Fibroblast of the aortic adventitia (primary cell): ENCODE results near the gene GNL3. TPM values are rescaled to one million over a fixed set of nuclear protein-coding genes. Genes with fewer than 3 reads are reported as not detected.

Experiments used
- DNase-seq: peaks from one replicate; pipeline ENCODE4 v3.0.0-alpha.2; 2010; ENCODE audit warnings: low read depth
- H3K4me3 ChIP-seq: 2 replicates; pipeline ENCODE4 v1.5.1; 2011; ENCODE audit warnings: low read depth, mild to moderate bottlenecking, control low read depth, low read length, moderate library complexity
- CTCF ChIP-seq: IDR thresholded peaks from 2 replicates; pipeline ENCODE4 v1.5.1; 2011; ENCODE audit warnings: mild to moderate bottlenecking, low read length, control low read depth, inconsistent platforms; ENCODE audit not compliant: insufficient read depth
- total RNA-seq: library from RNA; depleted of rRNA; stranded (reverse); fragments of >200 nt; gene quantifications from 2 replicates; pipeline ENCODE4 v1.2.3, GENCODE V29; 2012; ENCODE audit warnings: low replicate concordance

Gene GNL3
- total RNA-seq, 1 donor = 114 TPM

DNA sequence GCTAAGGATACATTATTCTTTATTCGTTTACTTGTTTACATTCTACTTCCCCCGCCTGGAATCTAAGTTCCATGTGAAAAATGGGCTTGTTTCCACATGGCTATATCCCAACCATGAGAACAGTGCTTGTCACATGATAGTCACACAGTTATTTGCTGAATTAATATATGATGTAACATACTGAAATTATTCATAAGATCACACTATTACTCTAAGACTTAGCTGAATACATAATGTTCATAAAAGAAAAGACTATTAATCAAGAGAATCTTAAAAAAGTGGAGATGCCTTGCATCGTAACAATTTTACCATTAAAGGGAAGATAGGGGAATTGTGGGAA, 6.7 kb upstream of the GNL3 start:
- TF ChIP-seq CTCF = no peak
- H3K4me3 ChIP-seq = no peak overlapping the region
- DNase-seq = peak; percentile 82

DNA sequence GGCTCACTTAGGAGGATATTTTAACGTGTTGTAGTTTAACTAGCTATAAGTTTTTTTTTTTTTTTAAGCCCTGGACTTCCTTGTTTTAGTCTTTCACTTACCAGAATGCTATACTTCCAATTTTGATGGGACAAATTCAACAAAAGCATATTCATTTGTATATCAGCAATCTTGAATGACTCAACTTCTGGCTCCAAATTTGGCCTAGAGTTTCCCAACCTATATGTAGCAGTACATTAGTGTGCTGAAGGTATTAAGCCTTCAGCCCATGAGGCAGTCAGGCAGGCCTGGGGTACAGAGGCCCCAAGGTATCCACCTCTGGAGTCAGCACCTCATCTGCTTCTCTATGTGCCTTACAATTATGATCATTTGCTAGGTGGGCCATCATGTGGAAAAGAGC, 6.0 kb upstream of the GNL3 start:
- peak; percentile 65 for DNase-seq
- TF ChIP-seq CTCF = no peak
- no peak overlapping the region for H3K4me3 ChIP-seq

GRCh38 chr3:52681596-52681995, 4.2 kb upstream of the GNL3 start:
- TF ChIP-seq CTCF = no peak
- no peak overlapping the region for H3K4me3 ChIP-seq
- no peak for DNase-seq

GRCh38 chr3:52682016-52682415, 3.8 kb upstream of the GNL3 start:
- H3K4me3 ChIP-seq = no peak overlapping the region
- DNase-seq = peak; percentile 76
- no peak for TF ChIP-seq CTCF

- DNase-seq = peak; percentile 34
- no peak for TF ChIP-seq CTCF
Measured at GRCh38 chr3:52683611-52684010, 2.2 kb upstream of the GNL3 start.

GRCh38 chr3:52684184-52684583, 1.6 kb upstream of the GNL3 start:
- peak overlapping the region; percentile 97 for H3K4me3 ChIP-seq
- TF ChIP-seq CTCF = no peak
- DNase-seq = no peak

More at GRCh38 chr3:52683611-52684010, 2.2 kb upstream of the GNL3 start:
- H3K4me3 ChIP-seq = no peak overlapping the region

DNA sequence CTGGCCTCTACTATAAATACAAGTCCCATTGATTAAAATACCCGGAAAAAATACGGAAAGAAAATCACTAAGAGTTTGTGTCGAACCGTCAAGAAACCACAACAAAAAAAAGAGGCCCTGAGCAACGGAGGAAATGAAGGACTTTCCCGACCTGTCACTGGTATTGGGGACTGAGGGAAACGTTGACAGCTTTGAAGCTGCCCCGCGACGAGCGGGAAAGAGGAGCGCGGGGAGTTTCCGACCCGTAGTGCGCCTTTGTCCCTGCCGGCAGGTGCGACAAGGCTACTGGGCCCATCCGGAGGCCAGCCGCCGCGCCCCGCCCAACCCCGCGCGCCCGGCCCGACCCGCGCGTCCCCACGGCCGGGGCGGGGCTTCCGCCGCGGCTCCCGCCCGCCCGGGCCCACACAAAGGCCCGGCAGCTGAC, 535 bp upstream of the GNL3 start:
- peak overlapping the region; percentile 97 for H3K4me3 ChIP-seq
- DNase-seq = no peak
- TF ChIP-seq CTCF = no peak
